GM21786 (cell line): ENCODE measurements around the gene TTLL6.
"Not testable (repeated sequence)": the region's sequence is repeated elsewhere in the genome, so short reads cannot be mapped to it uniquely, and the experiment has no call there.

Experiments used
- ATAC-seq: cut with Tn5 transposase; IDR thresholded peaks from one replicate; pipeline ENCODE4 v1.9.1; 2021; ENCODE audit not compliant: unreplicated experiment

The TTLL6 gene

DNA sequence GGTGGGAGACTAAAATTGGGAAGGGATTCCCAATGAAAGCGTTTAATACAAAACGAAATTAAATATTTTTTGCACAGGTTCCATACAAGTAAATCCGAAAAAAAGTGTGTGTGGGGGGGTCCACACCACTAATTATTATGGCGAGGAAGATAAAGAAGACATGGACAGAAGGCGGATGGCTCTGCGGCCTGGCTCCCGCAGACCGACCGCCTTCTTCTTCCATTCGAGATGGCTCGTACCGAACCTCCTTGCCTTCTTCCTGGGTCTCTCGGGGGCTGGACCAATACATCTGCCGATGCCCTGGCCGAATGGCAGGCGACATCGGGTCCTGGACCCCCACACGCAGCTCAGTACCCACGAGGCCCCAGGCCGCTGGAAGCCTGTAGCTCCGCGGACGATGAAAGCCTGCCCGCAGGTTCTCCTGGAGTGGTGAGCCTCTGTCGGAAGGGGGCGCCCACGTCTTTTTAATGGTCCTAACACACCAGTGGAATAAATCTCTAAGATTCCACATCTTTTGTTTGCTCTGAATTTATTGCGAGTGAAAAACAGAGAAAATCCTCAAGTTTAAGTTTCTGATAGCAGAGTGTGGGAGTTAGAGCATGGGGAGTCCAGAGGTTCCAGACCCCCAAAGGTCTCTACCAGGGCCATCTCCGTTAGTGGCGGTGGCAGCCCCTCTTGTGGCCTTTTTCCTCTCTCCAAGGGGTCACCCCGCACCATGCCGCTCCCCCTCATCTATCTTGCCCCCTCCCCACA, 92.6 kb downstream of the TTLL6 start:
- no peak for ATAC-seq

DNA sequence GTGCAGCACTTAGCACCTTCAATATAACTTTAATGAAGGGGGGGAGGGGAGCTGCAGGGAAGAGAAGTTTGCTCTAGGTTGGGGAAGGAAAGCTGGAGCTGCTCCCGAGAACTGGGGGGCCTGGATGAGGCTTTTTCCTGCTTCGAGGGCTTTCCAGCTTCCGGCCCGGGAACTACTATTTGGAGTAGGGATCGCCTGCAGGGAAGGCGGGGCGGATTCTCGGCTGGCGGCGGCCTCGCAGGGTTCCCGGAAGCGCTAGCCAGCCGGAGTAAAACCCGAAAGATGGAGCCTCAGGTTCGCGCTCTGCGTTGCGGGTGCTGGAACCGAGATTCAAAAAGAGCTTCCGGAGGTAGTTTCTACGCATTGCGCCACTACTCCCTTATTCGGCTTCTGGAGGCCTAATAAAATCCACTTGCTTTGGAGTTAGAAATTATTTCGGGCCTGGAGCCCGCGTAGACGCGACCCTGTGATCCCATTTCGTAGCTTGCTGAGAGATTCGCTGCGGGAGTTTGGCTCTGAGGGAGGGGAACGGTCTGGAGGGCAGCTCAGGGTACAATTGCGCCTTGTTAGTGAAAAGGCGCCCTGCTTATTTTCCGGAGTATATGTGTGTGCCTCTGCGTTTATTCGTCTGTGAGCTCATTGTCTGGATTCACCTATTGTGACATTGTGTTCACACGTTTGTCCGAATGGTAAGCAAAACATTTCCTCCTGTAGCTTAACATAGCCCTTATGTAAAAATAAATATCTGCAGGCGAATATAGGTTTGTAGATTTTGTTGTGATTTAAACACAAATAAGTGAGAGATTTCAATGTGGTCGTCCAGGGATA, 93.4 kb downstream of the TTLL6 start:
- no peak for ATAC-seq

DNA sequence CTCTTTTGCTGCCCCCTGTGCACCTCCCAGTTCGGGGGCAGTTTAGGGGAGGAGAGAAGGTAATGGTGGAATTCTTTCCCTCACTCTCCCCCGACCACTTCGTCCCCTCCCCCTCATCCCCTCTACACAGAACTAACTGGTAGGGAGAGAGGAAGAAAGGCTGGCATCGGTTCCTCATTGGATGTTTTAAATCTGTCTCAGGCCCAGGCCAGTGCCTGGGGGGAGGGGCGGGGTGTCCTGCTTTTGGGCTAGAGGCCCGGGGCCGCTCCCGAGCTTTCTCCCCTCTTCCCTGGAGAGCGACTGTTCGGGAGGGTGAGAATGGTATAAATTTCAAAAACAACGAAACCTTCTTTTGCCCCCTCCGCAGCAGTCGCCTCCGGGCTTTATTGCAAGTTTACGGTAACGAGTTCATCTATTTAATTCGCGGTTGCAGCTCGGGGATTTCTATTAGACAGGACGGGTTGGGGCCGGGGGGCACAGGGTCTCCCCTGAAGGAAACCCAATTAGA, 94.1 kb downstream of the TTLL6 start, which contains the start of gene PRAC2:
TSS of gene PRAC2 (plus strand) at position 271 of the 508 bp plus-strand sequence. CDS start 1,226 bp downstream, outside the sequence.
- ATAC-seq: no peak

DNA sequence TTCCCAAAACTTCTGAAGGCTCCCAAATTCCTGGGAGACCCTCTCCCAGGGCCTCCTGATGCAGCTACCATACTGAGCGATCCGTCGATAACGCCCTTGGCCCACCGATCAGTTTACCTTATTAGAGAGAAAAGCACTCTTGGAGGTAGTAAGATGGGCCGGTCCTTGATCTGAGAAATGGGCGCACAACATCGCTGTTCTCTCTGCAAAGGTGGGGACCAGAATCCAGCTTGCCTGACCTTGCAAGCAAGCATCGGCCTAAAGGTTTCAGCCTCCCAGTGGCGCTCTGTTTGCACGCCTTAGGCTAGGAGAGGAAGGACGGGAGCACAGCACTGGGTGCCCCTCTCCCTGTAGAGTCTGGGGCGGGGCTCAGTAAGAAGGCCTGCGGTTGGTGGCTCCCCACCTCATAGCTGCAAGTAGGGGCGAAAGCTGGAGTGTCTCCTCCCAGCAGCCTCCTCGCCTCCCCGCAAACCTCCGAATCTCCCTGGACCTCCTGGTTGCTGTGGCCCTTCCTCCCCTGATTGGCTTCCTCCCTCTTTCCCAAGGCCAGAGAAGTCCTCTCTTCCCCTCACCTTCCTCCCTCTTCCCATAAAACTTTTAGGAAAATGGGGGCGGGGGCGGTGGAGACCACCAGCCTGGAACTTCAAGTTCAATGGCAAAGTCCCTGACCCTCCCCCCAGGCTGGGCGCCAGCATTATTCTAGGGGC, 94.7 kb downstream of the TTLL6 start, which contains the start of gene PRAC1:
TSS of gene PRAC1 (minus strand) at position 318 of the 707 bp plus-strand sequence. CDS start at position 192, 126 bp downstream.
- ATAC-seq: no peak

DNA sequence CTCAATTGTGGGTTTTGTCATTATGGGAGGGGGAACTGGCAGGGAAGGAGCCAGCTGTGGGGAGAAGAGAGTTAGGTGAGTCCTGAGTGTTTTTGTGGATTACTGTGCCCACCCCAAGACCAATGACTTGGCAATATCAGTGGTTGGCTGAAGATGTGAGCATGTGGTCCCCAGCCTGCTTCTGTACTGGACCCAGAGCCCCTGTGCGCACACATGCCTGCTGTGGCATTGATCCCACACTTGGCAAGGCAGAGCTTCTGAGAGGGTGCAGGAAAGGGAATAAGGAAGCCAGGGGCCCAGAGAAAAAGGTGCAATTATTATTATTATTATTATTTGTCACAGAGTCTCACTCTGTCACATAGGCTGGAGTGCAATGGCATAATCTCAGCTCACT, 96.0 kb downstream of the TTLL6 start:
- no peak for ATAC-seq

DNA sequence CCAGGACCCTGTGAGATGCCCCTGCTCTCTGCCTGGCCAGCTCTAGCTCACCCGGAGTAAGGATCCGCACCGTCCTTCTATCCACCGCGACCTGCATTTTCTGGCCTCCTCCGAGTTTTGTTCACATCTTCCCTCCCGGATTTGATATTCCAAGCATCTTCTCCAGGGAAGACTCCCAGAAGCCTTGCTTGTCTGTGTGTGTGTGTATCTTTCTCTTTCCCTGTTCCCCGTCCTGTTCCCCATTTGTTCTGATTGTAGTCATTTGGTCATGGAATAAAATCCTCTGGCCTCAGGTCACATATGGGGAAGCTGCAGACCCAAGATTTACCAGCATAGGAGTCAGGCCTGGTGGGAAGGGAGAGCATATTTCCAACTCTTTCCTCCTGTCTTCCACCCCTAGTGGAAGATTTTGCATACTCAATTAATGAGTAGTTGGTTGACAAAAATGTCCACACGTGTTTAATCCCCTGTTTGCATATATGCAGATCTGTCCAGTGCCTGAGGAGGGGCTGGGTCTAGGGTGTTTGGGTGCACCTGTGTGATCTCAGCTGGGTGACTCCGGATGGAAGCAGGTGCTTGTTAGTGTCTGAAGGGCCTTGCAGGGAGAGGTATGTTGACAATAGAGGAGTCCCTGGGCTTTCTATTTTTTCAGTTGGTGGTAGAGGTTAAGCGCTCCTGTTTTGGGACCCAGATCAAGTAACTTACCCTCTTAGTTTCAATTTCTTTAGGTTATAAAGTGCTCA, 96.6 kb downstream of the TTLL6 start:
- ATAC-seq: no peak

DNA sequence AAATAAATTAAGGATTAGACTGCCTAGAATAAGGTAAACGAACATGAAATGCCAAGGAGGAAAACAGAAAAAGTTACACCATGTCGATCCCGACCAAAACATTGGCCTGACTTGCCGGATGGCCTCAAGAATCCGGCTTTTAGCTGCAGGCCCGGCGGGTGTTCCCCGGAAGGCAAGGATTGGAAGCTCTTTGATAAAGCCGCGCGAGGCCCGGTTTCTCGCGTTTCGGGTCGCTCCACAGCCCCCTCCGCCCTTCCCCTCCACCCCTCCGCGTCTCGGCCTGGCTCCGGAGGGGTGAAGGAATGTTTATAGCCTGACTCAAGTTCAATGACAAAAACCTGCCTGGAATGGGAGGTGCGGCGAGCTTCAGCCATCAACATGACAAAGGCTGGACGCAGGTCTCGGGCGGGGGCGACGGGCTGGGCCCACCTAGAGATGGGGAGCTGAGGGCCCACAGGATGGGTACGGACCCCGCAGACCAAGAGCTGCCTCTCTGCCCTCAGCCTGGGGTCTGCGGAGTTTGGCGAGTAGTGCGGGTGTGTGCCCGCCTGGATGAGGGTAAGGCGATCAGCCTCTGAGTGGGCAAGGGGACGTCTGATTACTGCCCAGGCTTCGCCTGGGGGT, 97.3 kb downstream of the TTLL6 start:
- ATAC-seq: no peak

DNA sequence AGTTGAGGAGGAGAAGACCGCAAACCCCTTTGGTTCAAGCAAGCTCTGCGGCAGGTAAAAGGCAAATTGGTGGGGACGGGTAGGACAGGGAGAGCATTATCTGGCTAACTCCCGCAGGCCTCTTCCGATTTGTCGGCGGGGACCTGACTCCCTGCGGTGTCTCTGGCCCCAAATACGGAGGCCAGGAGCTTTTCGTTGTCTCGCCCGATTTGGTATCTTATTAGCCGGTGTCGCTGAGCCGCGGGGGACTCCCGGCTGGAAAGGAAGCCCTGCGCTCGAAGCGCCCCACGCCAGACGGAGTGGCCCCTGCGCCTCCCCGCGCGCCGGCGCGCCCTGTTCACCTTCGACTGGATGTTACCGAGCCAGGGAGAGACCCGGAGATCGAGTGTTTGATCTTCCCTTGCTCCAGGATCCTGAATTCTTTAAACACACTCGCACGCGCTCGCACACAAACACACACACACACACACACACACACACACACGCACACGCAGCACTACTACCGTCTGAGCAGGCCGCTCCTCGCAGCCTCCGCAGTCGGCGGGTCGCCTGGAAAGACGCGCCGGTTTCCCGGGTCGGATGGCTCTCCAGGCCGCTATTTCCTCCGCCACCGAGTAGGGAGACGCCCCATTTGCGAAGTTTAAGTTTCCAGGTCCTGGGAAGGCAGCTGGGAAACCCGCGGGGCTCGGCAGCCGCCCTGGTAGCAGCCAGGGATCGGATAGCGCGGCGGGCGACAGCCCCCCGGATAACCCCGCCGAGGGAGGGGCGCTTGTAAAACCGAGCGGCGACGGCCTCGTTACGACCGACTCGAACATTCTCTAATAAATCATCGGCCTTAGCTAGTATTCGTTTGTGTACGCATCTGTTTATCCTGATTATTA, 98.0 kb downstream of the TTLL6 start:
- no peak for ATAC-seq

DNA sequence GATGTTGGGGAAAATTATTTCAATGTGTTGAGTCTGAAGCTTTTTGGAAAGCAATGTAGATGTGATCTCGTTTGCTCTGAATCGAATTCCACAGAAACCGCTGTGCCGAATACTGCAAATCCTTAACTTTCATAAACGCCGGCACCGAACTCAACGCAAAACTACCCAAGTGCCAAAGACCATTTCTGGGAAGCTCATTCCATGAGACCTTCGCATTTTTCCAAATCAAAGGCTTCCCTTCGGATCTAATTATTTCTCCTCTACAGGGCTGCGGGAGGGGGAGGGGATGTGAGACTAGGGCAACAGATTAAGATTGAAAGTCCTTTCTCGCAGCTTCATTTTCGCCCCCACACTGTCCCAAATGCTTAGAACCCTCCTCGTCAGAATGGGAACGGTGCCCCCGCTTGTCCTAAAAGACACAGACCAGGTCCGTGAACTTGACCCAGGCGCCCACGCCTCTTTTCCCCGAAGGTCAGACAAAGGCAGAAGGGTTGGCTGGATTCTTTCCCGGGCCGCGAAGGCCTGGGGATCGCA, 98.7 kb downstream of the TTLL6 start:
- no peak for ATAC-seq

DNA sequence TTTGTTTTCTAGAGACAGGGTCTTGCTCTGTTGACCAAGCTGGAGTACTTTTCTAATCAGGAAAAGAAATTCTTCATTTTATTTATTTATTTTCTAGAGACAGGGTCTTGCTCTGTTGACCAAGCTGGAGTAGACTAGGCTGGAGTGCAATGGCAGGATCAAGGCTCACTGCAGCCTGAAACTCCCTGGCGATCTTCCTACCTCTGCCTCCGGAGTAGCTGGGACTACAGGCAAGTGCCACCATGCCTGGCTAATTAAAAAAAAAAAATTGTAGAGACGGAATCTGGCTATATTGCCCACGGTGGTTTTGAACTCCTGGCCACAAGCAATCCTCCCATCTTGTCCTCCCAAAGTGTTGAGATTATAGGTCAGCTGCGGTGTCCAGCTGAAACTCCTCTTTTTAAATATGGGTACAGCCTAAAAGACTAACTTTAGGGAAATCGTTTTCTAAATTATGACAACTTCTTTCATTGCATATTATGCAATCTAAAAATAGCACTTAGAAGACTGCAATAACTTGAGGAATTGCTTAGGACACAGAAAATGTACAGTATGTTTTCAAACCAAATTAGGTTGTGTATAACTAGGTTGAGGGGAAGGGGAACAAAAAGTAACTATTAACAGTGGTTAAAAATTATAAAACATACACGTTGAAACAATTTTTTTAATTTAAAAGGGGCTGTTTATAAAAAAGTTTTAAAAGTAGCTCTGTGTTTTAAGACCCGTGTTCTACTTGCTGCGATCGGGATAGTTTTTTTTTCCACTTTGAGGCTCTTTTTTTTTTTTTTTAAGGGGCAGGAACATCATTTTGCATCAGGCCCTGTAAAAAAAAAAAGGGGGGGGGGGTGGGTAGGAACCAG, 99.4 kb downstream of the TTLL6 start:
- ATAC-seq: no peak

DNA sequence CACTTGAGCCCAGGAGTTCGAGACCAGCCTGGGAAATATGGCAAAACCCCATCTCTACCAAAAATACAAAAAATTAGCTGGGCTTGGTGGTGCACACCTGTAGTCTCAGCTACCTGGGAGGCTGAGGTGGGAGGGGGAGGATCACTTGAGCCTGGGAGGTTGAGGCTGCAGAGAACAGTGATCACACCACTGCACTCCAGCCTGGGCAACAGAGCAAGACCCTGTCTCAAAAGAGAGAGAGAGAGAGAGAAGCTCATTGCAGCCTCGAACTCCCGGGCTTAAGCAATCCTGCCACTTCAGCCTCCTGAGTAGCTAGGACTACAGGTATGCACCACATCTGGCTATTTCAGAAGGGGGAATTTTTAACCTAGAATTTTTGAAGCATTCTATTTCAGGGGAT, 100.5 kb downstream of the TTLL6 start:
- ATAC-seq: not testable (repeated sequence)

DNA sequence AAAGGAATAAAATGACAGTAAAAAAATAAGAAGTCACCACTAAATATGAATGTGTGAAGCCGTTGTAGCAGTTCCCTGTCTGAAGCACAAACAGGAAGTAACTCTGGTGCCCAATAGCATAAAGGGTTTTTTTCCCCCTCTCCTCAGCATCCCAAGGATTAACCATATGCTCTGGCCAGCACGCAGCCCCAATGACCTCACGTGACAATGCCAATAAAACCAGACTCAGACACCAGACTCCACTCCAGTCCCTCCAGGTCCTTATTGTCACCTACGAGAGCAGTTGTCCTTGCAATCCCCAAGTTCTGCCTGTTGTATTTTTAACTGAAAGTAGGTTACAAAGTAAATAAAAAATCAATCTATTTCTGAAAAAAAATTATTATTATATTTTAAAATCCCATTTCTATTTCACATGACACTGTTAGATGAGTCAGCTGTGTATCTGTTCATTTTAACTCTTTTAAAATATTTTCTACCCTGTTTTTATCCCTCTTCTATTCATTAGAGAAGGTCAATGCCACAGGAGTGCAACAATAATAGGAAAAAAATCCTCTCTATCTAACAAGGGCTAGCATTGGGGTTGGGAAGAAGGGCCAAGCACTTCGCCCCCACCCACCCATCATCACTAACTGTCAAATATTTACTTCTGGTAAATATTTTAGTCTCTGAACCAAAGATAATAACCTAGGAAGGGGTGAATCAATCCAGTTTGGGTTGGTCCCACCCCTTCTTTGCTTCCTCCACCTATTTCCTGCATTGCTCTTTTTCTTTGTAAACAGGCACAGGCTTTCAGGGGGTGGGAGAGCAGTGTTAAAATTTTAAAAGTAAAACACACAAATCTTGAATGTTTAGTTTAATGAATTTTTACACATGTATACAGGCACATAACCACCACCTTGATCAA, 101.3 kb downstream of the TTLL6 start:
- ATAC-seq: no peak
